Lung (tissue), 16 donors: ENCODE data around the gene FAM184A. TPM values are rescaled to one million over a fixed set of nuclear protein-coding genes. Genes with fewer than 3 reads are reported as not detected.

Experiments used
- ATAC-seq: fragments of 200-7000 bp; cut with Tn5 transposase; one replicate; pipeline ENCODE4 v1.9.1; 2020; ENCODE audit warnings: moderate number of reproducible peaks; ENCODE audit not compliant: insufficient read depth, low FRiP score
- DNase-seq, 3 donors: peaks; one replicate each; pipeline ENCODE4 v3.0.0-alpha.2; 2013 to 2017
- H3K27ac ChIP-seq, 2 donors: one replicate each; pipeline ENCODE4 v1.5.1; 2013; ENCODE audit warnings: mild to moderate bottlenecking in 2 of 2, moderate library complexity in 2 of 2, control low read depth in 1 of 2, inconsistent platforms in 1 of 2, low read depth in 1 of 2, low read length in 1 of 2
- H3K27me3 ChIP-seq, 3 donors: one replicate each; pipeline ENCODE4 v1.5.1; 2013; ENCODE audit warnings: low read length in 2 of 3; ENCODE audit not compliant: control insufficient read depth in 3 of 3, insufficient read depth in 3 of 3
- H3K36me3 ChIP-seq, 4 donors: one replicate each; pipeline ENCODE4 v1.5.1; 2013; ENCODE audit warnings: low read length in 4 of 4, mild to moderate bottlenecking in 1 of 4, moderate library complexity in 1 of 4; ENCODE audit not compliant: control insufficient read depth in 4 of 4, insufficient read depth in 4 of 4
- H3K4me1 ChIP-seq, 5 donors: one replicate each; pipeline ENCODE4 v1.5.1; 2013; ENCODE audit warnings: low read length in 5 of 5, mild to moderate bottlenecking in 2 of 5, moderate library complexity in 1 of 5; ENCODE audit not compliant: control insufficient read depth in 5 of 5, insufficient read depth in 5 of 5
- H3K4me3 ChIP-seq: one replicate; pipeline ENCODE4 v1.5.1; 2013; ENCODE audit warnings: mild to moderate bottlenecking, control low read depth, moderate library complexity
- H3K9ac ChIP-seq, 2 donors: one replicate each; pipeline ENCODE4 v1.5.1; 2013; ENCODE audit warnings: low read length in 2 of 2, control low read depth in 1 of 2; ENCODE audit not compliant: insufficient read depth in 1 of 2
- H3K9me3 ChIP-seq, 4 donors: one replicate each; pipeline ENCODE4 v1.5.1; 2013; ENCODE audit warnings: low read length in 3 of 4, mild to moderate bottlenecking in 1 of 4, moderate library complexity in 1 of 4; ENCODE audit not compliant: control insufficient read depth in 4 of 4, insufficient read depth in 3 of 4
- CTCF ChIP-seq: IDR thresholded peaks from 2 replicates; pipeline ENCODE4 v1.5.1; 2012; ENCODE audit warnings: mild to moderate bottlenecking; ENCODE audit errors: control extremely low read depth, extremely low read depth
- WGBS, 2 donors: extraction: QIAGEN DNeasy Blood & Tissue Kit; methylation state at CpG; one replicate each; pipeline ENCODE4 v1.1.7; 2013; 5-methylcytosine and 5-hydroxymethylcytosine counted together
- long read RNA-seq, 5 donors: transcript quantifications; one replicate each; lab custom pipeline, GENCODE V29; 2026
- polyA plus RNA-seq, 2 donors: library from polyadenylated mRNA; stranded (reverse); fragments of 200-250 nt; gene quantifications; one replicate each; pipeline ENCODE4 v1.2.1, GENCODE V29; 2013
- total RNA-seq, 2 donors: library from RNA; depleted of rRNA in 1 of 2; stranded (reverse); fragments of >200 nt in 1 of 2; gene quantifications; one replicate each; pipeline ENCODE4 v1.2.1, GENCODE V29; 2014 to 2021
- donor health status: control.
- donor health status: control.
- donor health status: Bipolar disorder and iron deficiency.
- donor health status: healthy.
- donor health status: DM: yes; HTN: yes; CAD: no.

FAM184A gene, protein sequence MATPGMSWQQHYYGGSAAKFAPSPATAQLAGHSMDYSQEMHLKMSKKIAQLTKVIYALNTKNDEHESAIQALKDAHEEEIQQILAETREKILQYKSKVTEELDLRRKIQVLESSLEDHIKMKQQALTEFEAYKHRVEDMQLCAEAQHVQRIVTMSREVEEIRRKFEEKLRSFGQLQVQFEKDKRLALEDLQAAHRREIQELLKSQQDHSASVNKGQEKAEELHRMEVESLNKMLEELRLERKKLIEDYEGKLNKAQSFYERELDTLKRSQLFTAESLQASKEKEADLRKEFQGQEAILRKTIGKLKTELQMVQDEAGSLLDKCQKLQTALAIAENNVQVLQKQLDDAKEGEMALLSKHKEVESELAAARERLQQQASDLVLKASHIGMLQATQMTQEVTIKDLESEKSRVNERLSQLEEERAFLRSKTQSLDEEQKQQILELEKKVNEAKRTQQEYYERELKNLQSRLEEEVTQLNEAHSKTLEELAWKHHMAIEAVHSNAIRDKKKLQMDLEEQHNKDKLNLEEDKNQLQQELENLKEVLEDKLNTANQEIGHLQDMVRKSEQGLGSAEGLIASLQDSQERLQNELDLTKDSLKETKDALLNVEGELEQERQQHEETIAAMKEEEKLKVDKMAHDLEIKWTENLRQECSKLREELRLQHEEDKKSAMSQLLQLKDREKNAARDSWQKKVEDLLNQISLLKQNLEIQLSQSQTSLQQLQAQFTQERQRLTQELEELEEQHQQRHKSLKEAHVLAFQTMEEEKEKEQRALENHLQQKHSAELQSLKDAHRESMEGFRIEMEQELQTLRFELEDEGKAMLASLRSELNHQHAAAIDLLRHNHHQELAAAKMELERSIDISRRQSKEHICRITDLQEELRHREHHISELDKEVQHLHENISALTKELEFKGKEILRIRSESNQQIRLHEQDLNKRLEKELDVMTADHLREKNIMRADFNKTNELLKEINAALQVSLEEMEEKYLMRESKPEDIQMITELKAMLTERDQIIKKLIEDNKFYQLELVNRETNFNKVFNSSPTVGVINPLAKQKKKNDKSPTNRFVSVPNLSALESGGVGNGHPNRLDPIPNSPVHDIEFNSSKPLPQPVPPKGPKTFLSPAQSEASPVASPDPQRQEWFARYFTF
- total RNA-seq (10 to 100 TPM; 18.7 to 63.4 TPM), polyA plus RNA-seq (10 to 100 TPM in 1 of 2 donors, 1 to 10 TPM in 1; 4.4 to 26.6 TPM)
- long read RNA-seq, donor 1, full-length matches to known transcripts = 5 of 74 reads
- long read RNA-seq, donor 1, partial matches to known transcripts = 69 of 74 reads
- long read RNA-seq, donor 1, other reads (novel, unspliced or antisense) = 0 of 74 reads
- long read RNA-seq, donor 2 = 0 reads
- long read RNA-seq, donor 3, partial matches to known transcripts = 10 of 13 reads
- long read RNA-seq, donor 3, other reads (novel, unspliced or antisense) = 0 of 13 reads
- long read RNA-seq, donor 4, partial matches to known transcripts = 5 of 6 reads
- long read RNA-seq, donor 4, other reads (novel, unspliced or antisense) = 0 of 6 reads
- long read RNA-seq, donor 5, partial matches to known transcripts = 14 of 17 reads
- long read RNA-seq, donor 5, other reads (novel, unspliced or antisense) = 0 of 17 reads

GRCh38 chr6:119078376-119079282 lies at the start of gene FAM184A:
TSS of gene FAM184A (minus strand) at chr6:119078664. CDS start at chr6:119078299, 365 bp downstream.
- Histone ChIP-seq H3K4me1 (peaks cover 0 to 22% (median 3%) of the 10 kb centered on the region in 5 donors), H3K27me3 (peaks cover 0 to 3% (median 0%) of the 10 kb centered on the region in 3 donors), H3K9me3 (peaks cover 0 to 6% (median 0%) of the 10 kb centered on the region in 4 donors), H3K36me3 (no peaks in the 10 kb centered on the region), H3K9ac (peak within 1 kb of the TSS; percentile 31 to 83), H3K27ac (peak within 1 kb of the TSS in 1 of 2 donors; percentile 96), H3K4me3 (peak within 1 kb of the TSS; percentile 85)
- 0 to 1% methylated on average over 62 to 103 of the region's 103 CpGs for WGBS, 2 donors
- peak; percentile 76 to 84 (median 79) for DNase-seq
- peak; percentile 70 for ATAC-seq
- no peak for TF ChIP-seq CTCF

- Histone ChIP-seq H3K4me1 (peaks cover 0 to 20% (median 0%) of the 10 kb centered on the region in 5 donors), H3K27me3 (no peaks in the 10 kb centered on the region), H3K4me3 (no peak overlapping the region), H3K9me3 (peaks cover 0 to 3% (median 0%) of the 10 kb centered on the region in 4 donors), H3K36me3 (no peaks in the 10 kb centered on the region), H3K9ac (no peak overlapping the region), H3K27ac (no peak overlapping the region)
- WGBS, 2 donors = 96 to 98% methylated on average over 1 of the region's 1 CpG
- DNase-seq = no peak
- no peak for TF ChIP-seq CTCF
- ATAC-seq = no peak
Observed at GRCh38 chr6:119127627-119128026, 49.2 kb upstream of the FAM184A start.
